NT2/D1 (cell line): Measurements from ENCODE around the gene UBE2J1.

Experiments
- SUZ12 ChIP-seq: IDR thresholded peaks from 2 replicates; pipeline ENCODE4 v1.6.1; 2011; ENCODE audit not compliant: insufficient read length, insufficient read depth; ENCODE audit errors: extremely low read depth
- YY1 ChIP-seq: IDR thresholded peaks from 2 replicates; pipeline ENCODE4 v1.6.1; 2011; ENCODE audit not compliant: insufficient read length, insufficient read depth

GRCh38 chr6:89400912-89401399, 48.4 kb upstream of the UBE2J1 start:
- no peak for TF ChIP-seq YY1
- no peak for TF ChIP-seq SUZ12
